B cell (primary cell): ENCODE data around the gene TLE6. TPM values are rescaled to one million over a fixed set of nuclear protein-coding genes. Genes with fewer than 3 reads are reported as not detected.

ENCODE experiments used
- ATAC-seq: fragments of 200-7000 bp; cut with Tn5 transposase; one replicate; pipeline ENCODE4 v1.10.0; 2021; ENCODE audit warnings: low read depth, mild to moderate bottlenecking, moderate number of reproducible peaks, moderate library complexity
- CTCF ChIA-PET: fragments of 350-600 bp; sonication (Branson Sonifier 250); formaldehyde crosslinking; loops from one replicate; lab custom pipeline; 2021; ENCODE audit warnings: antibody characterized with exemption, inconsistent platforms; lab: Charles Lee
- POLR2A ChIA-PET: fragments of 350-600 bp; sonication (Branson Sonifier 250); formaldehyde crosslinking; loops from one replicate; lab custom pipeline; 2021; ENCODE audit warnings: antibody characterized with exemption; lab: Charles Lee
- DNase-seq: peaks from one replicate; pipeline ENCODE4 v3.0.0; 2013
- H2AFZ ChIP-seq: 2 replicates; pipeline ENCODE4 v1.6.1; 2012; ENCODE audit warnings: mild to moderate bottlenecking, low read depth, low read length; ENCODE audit not compliant: insufficient read depth, poor library complexity, severe bottlenecking
- H3K27ac ChIP-seq, 2 donors: 1 replicate in 1 of 2; 2 replicates in 1 of 2; pipeline ENCODE4 v1.5.1; 2012 to 2013; ENCODE audit warnings: low read length in 2 of 2, mild to moderate bottlenecking in 2 of 2, moderate library complexity in 1 of 2
- H3K27me3 ChIP-seq, 4 experiments: fragments of 200-600 bp in 1 of 4; sonication (generic) in 1 of 4; replicated peaks in 1 of 4; 1 replicate in 2 of 4; 2 replicates in 2 of 4; pipeline versions ENCODE4 v1.6.1 to v1.7.0; 2013 to 2016; ENCODE audit warnings: low read length in 3 of 4, mild to moderate bottlenecking in 2 of 4, mixed read lengths in 1 of 4, moderate library complexity in 1 of 4; ENCODE audit not compliant: insufficient read depth in 4 of 4, control insufficient read depth in 3 of 4; ENCODE audit errors: control extremely low read depth in 1 of 4
- H3K36me3 ChIP-seq, 2 experiments: replicated peaks in 1 of 2; 1 replicate in 1 of 2; 2 replicates in 1 of 2; pipeline versions ENCODE4 v1.6.1 to v1.7.1; 2013; ENCODE audit warnings: low read length in 1 of 2; ENCODE audit not compliant: insufficient read depth in 2 of 2, control insufficient read depth in 1 of 2; ENCODE audit errors: control extremely low read depth in 1 of 2, extremely low read depth in 1 of 2
- H3K4me1 ChIP-seq, 2 donors: fragments of 200-600 bp in 1 of 2; sonication (generic) in 1 of 2; 1 replicate in 1 of 2; 2 replicates in 1 of 2; pipeline versions ENCODE4 v1.5.1 to v1.6.1; 2013 to 2017; ENCODE audit warnings: low read length in 2 of 2; ENCODE audit not compliant: control insufficient read depth in 2 of 2, insufficient read depth in 2 of 2
- H3K4me2 ChIP-seq: replicated peaks from 2 replicates; pipeline ENCODE3; 2012; ENCODE audit warnings: mild to moderate bottlenecking, low read depth, low read length; ENCODE audit not compliant: poor library complexity, severe bottlenecking
- H3K4me3 ChIP-seq, 5 experiments: fragments of 200-600 bp in 1 of 5; sonication (generic) in 1 of 5; 1 replicate in 3 of 5; 2 replicates in 2 of 5; pipeline versions ENCODE4 v1.5.1 to v1.7.0; 2011 to 2016; ENCODE audit warnings: low read length in 4 of 5, mild to moderate bottlenecking in 4 of 5, low read depth in 2 of 5, control low read depth in 1 of 5, moderate library complexity in 1 of 5; ENCODE audit not compliant: insufficient read depth in 1 of 5; ENCODE audit errors: control extremely low read depth in 1 of 5, extremely low read depth in 1 of 5
- H3K79me2 ChIP-seq: fragments of 200-600 bp; sonication (generic); one replicate; pipeline ENCODE4 v1.6.0; 2016; ENCODE audit warnings: low read length; ENCODE audit not compliant: control insufficient read depth, insufficient read depth
- H3K9ac ChIP-seq: fragments of 200-600 bp; sonication (generic); 2 replicates; pipeline ENCODE4 v1.6.1; 2017; ENCODE audit warnings: mild to moderate bottlenecking, low read length, moderate library complexity
- H3K9me3 ChIP-seq, 3 donors: one replicate each; pipeline versions ENCODE4 v1.6.1 to v1.7.1; 2013; ENCODE audit warnings: low read length in 2 of 3; ENCODE audit not compliant: control insufficient read depth in 2 of 3, insufficient read depth in 1 of 3; ENCODE audit errors: control extremely low read depth in 1 of 3
- H4K20me1 ChIP-seq: 2 replicates; pipeline ENCODE4 v1.6.0; 2012; ENCODE audit warnings: mild to moderate bottlenecking, low read length; ENCODE audit not compliant: insufficient read depth, control insufficient read depth, poor library complexity, severe bottlenecking
- H3K27ac Mint-ChIP-seq: one replicate; pipeline ENCODE4 v1.8.0; 2021; ENCODE audit warnings: mixed read lengths
- H3K27me3 Mint-ChIP-seq: one replicate; pipeline ENCODE4 v1.8.0; 2021; ENCODE audit warnings: mixed read lengths
- H3K4me1 Mint-ChIP-seq: one replicate; pipeline ENCODE4 v1.8.0; 2021; ENCODE audit warnings: mixed read lengths
- H3K4me3 Mint-ChIP-seq: one replicate; pipeline ENCODE4 v1.8.0; 2021; ENCODE audit warnings: mixed read lengths
- H3K9me3 Mint-ChIP-seq: one replicate; pipeline ENCODE4 v1.8.0; 2022; ENCODE audit warnings: mixed read lengths; ENCODE audit not compliant: insufficient read depth
- EZH2 ChIP-seq: IDR thresholded peaks from 2 replicates; pipeline ENCODE4 v1.6.1; 2012; ENCODE audit warnings: borderline replicate concordance, low read depth, mild to moderate bottlenecking, moderate library complexity, low read length; ENCODE audit not compliant: insufficient read depth, poor library complexity, severe bottlenecking
- WGBS: methylation state at CpG from one replicate; pipeline ENCODE4 v1.1.5; 2013; ENCODE audit warnings: missing lambda C conversion rate; ENCODE audit not compliant: insufficient coverage; 5-methylcytosine and 5-hydroxymethylcytosine counted together
- intact Hi-C: fragments of 100-400 bp; cut with micrococcal nuclease; formaldehyde crosslinking; loops from one replicate; pipeline ENCODE4 v1.10.0; 2022
- polyA plus RNA-seq: library from polyadenylated mRNA; depleted of rRNA; stranded (reverse); fragments of >200 nt; gene quantifications from 2 replicates; pipeline ENCODE4 v1.2.3, GENCODE V29; 2012
- total RNA-seq, 2 donors: library from RNA; stranded (reverse); fragments of 120-200 nt in 1 of 2; gene quantifications; 1 replicate in 1 of 2; 2 replicates in 1 of 2; pipeline versions ENCODE4 v1.2.3 to v1.2.4, GENCODE V29; 2013 to 2022
- TF ChIP-seq, protein P1 (sequence below): fragments of 200-600 bp; IDR thresholded peaks from one replicate; pipeline ENCODE4 v1.8.0; 2022; ENCODE audit warnings: antibody characterized with exemption, mild to moderate bottlenecking

The TLE6 gene
- total and polyA plus RNA-seq, 2 donors (not counting 1 experiment from before 2014, with no cell fraction given): 1.5 to 3.0 TPM

GRCh38 chr19:3003046-3003445, 25.7 kb downstream of the TLE6 start:
- no peak for TF ChIP-seq EZH2
- TF ChIP-seq, protein P1, sequence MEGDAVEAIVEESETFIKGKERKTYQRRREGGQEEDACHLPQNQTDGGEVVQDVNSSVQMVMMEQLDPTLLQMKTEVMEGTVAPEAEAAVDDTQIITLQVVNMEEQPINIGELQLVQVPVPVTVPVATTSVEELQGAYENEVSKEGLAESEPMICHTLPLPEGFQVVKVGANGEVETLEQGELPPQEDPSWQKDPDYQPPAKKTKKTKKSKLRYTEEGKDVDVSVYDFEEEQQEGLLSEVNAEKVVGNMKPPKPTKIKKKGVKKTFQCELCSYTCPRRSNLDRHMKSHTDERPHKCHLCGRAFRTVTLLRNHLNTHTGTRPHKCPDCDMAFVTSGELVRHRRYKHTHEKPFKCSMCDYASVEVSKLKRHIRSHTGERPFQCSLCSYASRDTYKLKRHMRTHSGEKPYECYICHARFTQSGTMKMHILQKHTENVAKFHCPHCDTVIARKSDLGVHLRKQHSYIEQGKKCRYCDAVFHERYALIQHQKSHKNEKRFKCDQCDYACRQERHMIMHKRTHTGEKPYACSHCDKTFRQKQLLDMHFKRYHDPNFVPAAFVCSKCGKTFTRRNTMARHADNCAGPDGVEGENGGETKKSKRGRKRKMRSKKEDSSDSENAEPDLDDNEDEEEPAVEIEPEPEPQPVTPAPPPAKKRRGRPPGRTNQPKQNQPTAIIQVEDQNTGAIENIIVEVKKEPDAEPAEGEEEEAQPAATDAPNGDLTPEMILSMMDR: no peak
- Histone ChIP-seq H3K4me3 (no peak overlapping the region), H3K27ac (no peak overlapping the region), H3K79me2 (no peaks in the 10 kb centered on the region), H3K9me3 (peaks cover 0 to 12% (median 0%) of the 10 kb centered on the region in 3 donors), H2AFZ (no peak overlapping the region), H3K9ac (no peak overlapping the region), H3K27me3 (peaks cover 0 to 3% (median 0%) of the 10 kb centered on the region in 4 experiments), H3K4me2 (no peak overlapping the region), H3K4me1 (no peaks in the 10 kb centered on the region), H3K36me3 (no peaks in the 10 kb centered on the region), H4K20me1 (no peaks in the 10 kb centered on the region)
- no peak for ATAC-seq
- H3K4me3 Mint-ChIP-seq: no peak overlapping the region
- DNase-seq: no peak
- ChIA-PET POLR2A (interaction anchor here (0.7 kb wide), 1 partner anchor 37 kb away, joined by 3 read pairs; no protein-coding TSS in a partner anchor), CTCF (interaction anchor here (0.6 kb wide), 1 partner anchor 286 kb away, joined by 3 read pairs; no protein-coding TSS in a partner anchor)
- no peak overlapping the region for H3K27ac Mint-ChIP-seq
- H3K9me3 Mint-ChIP-seq: peaks cover 3% of the 10 kb centered on the region
- intact Hi-C loops: no loop called here
- no peaks in the 10 kb centered on the region for H3K4me1 Mint-ChIP-seq
- WGBS: 100% methylated on average over 1 of the region's 7 CpGs
- H3K27me3 Mint-ChIP-seq: no peaks in the 10 kb centered on the region

GRCh38 chr19:3004522-3004921, 27.2 kb downstream of the TLE6 start:
- H3K9me3 ChIP-seq: peaks cover 0 to 6% (median 0%) of the 10 kb centered on the region in 3 donors
- H3K79me2 ChIP-seq: no peaks in the 10 kb centered on the region
- DNase-seq (no peak), ATAC-seq (no peak)
- 94% methylated on average over 2 of the region's 4 CpGs for WGBS
- no peak overlapping the region for H3K27ac ChIP-seq
- Mint-ChIP-seq H3K27ac (no peak overlapping the region), H3K9me3 (no peaks in the 10 kb centered on the region), H3K27me3 (no peaks in the 10 kb centered on the region), H3K4me1 (no peaks in the 10 kb centered on the region), H3K4me3 (no peak overlapping the region)
- ChIA-PET CTCF (interaction anchor here (1.1 to 1.6 kb wide), 2 partner anchors 71 to 121 kb away, joined by 3 to 6 read pairs; no protein-coding TSS in a partner anchor), POLR2A (interaction anchor here (0.6 kb wide), 1 partner anchor 21 kb away, joined by 7 read pairs; no protein-coding TSS in a partner anchor)
- H3K9ac ChIP-seq: no peak overlapping the region
- H3K27me3 ChIP-seq: peaks cover 0 to 3% (median 0%) of the 10 kb centered on the region in 4 experiments
- no peak overlapping the region for H2AFZ ChIP-seq
- H3K36me3 ChIP-seq: no peaks in the 10 kb centered on the region
- H3K4me2 ChIP-seq: no peak overlapping the region
- no peaks in the 10 kb centered on the region for H4K20me1 ChIP-seq
- no peaks in the 10 kb centered on the region for H3K4me1 ChIP-seq
- intact Hi-C loops: no loop called here
- H3K4me3 ChIP-seq: no peak overlapping the region
- no peak for TF ChIP-seq EZH2
- TF ChIP-seq, protein P1: no peak
